C4-2B (cell line): Measurements from ENCODE around the gene CD44.

Source experiments
- ZFX ChIP-seq: fragments of 450-650 bp; IDR thresholded peaks from 2 replicates; pipeline ENCODE4 v1.6.1; 2017
- TF ChIP-seq, protein P1 (sequence below): fragments of 450-650 bp; conservative IDR thresholded peaks from 2 replicates; pipeline ENCODE4 v1.5.1; 2017; ENCODE audit warnings: mild to moderate bottlenecking

DNA sequence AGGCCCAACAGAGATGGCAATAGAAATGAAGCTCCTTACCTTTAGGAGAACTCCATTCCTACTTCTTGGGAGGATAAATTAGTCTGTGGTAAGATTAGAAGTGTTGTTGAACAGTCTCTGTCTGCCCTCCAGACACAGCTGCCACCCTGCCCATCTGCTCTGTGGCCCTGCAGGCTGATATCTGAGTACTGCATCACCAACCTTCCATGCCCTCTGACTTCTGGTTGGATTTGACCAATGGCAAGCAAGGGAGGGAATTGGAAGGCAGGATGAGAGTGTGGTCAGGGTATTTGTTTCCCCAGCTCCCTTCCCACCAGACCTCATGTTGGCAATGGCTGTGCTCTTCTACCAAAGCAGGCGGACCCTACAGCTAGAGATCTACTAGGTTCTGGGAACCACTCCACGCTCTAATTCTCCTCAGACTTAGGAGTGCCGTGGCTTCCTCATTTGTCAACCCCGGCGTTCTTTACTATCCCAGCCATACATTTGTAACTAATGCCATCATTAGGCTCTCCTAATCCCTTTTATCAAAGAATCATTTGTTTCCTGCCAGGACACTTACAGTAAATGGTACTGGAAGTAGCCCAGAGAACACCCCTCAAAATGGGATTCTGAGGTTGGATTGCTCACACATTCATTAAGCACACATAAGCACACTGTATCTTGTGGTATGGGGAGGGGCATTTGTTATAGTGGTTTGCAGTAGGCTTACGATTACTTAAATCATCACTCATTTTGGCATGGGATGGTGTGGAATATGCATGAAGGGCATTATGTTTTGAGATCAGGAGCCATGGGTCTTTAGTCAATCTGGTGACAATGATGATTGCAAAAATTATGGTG is 35.4 kb upstream of the CD44 start:
- TF ChIP-seq, protein P1, sequence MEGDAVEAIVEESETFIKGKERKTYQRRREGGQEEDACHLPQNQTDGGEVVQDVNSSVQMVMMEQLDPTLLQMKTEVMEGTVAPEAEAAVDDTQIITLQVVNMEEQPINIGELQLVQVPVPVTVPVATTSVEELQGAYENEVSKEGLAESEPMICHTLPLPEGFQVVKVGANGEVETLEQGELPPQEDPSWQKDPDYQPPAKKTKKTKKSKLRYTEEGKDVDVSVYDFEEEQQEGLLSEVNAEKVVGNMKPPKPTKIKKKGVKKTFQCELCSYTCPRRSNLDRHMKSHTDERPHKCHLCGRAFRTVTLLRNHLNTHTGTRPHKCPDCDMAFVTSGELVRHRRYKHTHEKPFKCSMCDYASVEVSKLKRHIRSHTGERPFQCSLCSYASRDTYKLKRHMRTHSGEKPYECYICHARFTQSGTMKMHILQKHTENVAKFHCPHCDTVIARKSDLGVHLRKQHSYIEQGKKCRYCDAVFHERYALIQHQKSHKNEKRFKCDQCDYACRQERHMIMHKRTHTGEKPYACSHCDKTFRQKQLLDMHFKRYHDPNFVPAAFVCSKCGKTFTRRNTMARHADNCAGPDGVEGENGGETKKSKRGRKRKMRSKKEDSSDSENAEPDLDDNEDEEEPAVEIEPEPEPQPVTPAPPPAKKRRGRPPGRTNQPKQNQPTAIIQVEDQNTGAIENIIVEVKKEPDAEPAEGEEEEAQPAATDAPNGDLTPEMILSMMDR, result no peak
- TF ChIP-seq ZFX, result no peak
